ACC112 (cell line): ENCODE results near the gene TDG.

Experiments
- H2AFZ ChIP-seq: fragments of 200-600 bp; sonication (generic); one replicate; pipeline ENCODE4 v1.6.0; 2017; ENCODE audit warnings: antibody characterized with exemption, low read length; ENCODE audit not compliant: unreplicated experiment
- H3K27ac ChIP-seq: fragments of 200-600 bp; sonication (generic); 2 replicates; pipeline ENCODE4 v1.5.1; 2014; ENCODE audit warnings: low read depth, mild to moderate bottlenecking, antibody characterized with exemption, low read length, moderate library complexity
- H3K27me3 ChIP-seq: fragments of 200-600 bp; sonication (generic); 2 replicates; pipeline ENCODE4 v1.6.1; 2014; ENCODE audit warnings: mild to moderate bottlenecking, antibody characterized with exemption, low read length, moderate library complexity, mixed read lengths; ENCODE audit not compliant: insufficient read depth
- H3K36me3 ChIP-seq: fragments of 200-600 bp; sonication (generic); 2 replicates; pipeline ENCODE4 v1.6.1; 2016; ENCODE audit warnings: mild to moderate bottlenecking, antibody characterized with exemption, low read length, moderate library complexity, mixed read lengths; ENCODE audit not compliant: insufficient read depth
- H3K4me1 ChIP-seq: fragments of 200-600 bp; sonication (generic); one replicate; pipeline ENCODE4 v1.6.1; 2016; ENCODE audit warnings: low read length, mixed read lengths; ENCODE audit not compliant: insufficient read depth, unreplicated experiment, control insufficient read depth
- H3K4me3 ChIP-seq: fragments of 200-600 bp; sonication (generic); 2 replicates; pipeline ENCODE4 v1.5.1; 2014; ENCODE audit warnings: mild to moderate bottlenecking, low read depth, low read length
- H3K79me2 ChIP-seq: fragments of 200-600 bp; sonication (generic); one replicate; pipeline ENCODE4 v1.6.0; 2016; ENCODE audit warnings: low read length; ENCODE audit not compliant: control insufficient read depth, unreplicated experiment, insufficient read depth

The TDG gene

DNA sequence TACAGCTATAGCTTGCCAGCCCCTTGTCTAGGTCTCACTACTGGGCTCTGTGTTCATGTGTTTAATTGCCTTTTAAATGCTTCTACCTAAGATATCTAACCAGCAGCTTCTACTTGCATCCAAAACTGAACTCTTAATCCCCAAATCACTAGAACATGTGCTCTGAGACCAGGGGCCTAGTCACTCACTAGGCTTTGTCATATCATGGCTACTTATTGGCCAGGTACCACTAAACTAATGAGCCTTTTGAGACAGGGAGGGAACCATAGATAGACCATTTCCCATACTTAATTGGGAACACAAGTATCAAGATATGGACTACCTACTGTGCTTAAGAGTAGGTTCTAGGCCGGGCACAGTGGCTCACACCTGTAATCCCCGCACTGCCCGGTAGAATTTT lies 29.0 kb upstream of the TDG start:
- Histone ChIP-seq H3K79me2 (peaks cover 69% of the 10 kb centered on the region), H2AFZ (no peak overlapping the region), H3K4me1 (peaks cover 21% of the 10 kb centered on the region), H3K36me3 (peaks cover 91% of the 10 kb centered on the region), H3K27me3 (no peaks in the 10 kb centered on the region), H3K27ac (no peak overlapping the region), H3K4me3 (no peak overlapping the region)

DNA sequence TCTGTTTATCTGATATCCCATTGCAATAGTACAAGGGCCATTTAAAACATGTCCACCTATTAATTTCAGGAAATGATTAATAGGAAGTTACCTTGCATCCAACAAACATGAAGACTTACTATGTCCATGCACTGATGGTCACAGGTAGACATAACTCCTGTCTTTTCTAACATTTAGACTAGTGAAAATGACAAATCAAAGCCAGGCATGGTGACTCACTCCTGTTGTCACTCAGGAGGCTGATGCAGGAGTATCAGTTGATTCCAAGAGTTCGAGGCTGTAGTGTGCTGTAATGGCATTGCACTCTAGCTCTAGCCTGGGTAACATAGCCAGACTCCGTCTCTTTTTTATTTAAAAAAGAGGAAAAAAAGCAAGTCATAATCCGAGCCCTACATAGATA lies 20.7 kb upstream of the TDG start:
- H3K36me3 ChIP-seq: peaks cover 82% of the 10 kb centered on the region

DNA sequence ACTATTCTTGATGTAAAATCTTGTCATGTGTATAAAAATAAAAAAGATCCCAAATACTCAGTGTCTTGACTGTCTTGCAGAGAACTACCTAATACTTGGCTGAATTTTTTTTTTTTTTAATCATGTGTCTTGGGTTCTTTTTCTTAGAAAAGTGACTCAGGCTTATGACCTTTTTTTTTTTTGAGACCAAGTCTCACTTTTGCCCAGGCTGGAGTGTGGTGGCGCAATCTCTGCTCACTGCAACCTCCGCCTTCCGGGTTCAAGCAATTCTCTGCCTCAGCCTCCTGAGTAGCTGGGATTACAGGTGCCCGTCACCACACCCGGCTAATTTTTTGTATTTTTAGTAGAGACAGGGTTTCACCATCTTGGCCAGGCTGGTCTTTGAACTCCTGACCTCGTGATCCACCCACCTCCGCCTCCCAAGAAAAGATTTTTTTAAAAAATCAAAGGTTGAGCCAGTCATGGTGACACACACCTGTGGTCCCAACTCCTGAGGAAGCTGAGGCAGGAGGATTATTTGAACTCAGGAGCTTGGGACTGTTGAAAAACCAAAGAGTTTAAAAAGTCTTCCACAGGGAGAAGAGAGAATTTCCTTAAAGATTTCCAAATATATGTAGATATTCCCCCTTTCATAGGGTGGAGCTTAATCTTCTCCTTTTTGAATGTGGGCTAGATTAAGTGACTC lies 17.7 kb upstream of the TDG start:
- no peaks in the 10 kb centered on the region for H3K4me1 ChIP-seq
- no peaks in the 10 kb centered on the region for H3K27me3 ChIP-seq
- no peak overlapping the region for H3K4me3 ChIP-seq
- H3K27ac ChIP-seq: no peak overlapping the region
- no peaks in the 10 kb centered on the region for H3K79me2 ChIP-seq
- H2AFZ ChIP-seq: no peak overlapping the region
- peaks cover 65% of the 10 kb centered on the region for H3K36me3 ChIP-seq

More for the DNA sequence above, 20.7 kb upstream of the TDG start:
- Histone ChIP-seq H3K79me2 (peaks cover 11% of the 10 kb centered on the region), H3K27me3 (no peaks in the 10 kb centered on the region), H3K4me1 (no peaks in the 10 kb centered on the region), H3K27ac (no peak overlapping the region), H2AFZ (no peak overlapping the region), H3K4me3 (no peak overlapping the region)

DNA sequence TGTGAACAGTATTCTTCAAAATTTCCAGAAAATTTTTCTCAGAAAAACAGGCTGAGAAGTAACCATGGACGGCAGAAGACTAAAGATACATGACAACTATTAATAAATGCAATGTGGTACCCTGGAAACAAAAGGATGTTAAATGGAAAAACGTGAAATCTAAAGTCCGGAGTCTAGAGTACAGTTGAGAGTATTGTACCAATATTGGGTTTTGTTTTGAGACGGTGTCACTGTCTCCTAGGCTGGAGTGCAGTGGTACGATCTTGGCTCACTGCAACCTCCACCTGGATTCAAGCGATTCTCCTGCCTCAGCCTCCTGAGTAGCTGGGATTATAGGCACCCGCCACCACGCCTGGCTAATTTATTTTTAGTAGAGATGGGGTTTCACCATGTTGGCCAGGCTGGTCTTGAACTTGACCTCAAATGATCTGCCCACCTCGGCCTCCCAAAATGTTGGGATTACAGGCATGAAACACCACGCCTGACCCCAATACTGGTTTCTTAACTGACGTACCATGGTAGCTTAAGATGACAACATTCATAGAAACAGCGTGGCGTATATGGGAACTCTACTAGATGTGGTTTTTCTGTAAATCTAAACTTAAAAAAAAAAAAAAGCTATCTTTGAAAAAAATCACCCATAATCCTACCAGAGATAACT lies 16.8 kb upstream of the TDG start:
- H2AFZ ChIP-seq: no peak overlapping the region
- H3K4me1 ChIP-seq: no peaks in the 10 kb centered on the region
- H3K4me3 ChIP-seq: no peak overlapping the region
- H3K27ac ChIP-seq: no peak overlapping the region
- peaks cover 57% of the 10 kb centered on the region for H3K36me3 ChIP-seq
- H3K27me3 ChIP-seq: no peaks in the 10 kb centered on the region
- no peaks in the 10 kb centered on the region for H3K79me2 ChIP-seq

DNA sequence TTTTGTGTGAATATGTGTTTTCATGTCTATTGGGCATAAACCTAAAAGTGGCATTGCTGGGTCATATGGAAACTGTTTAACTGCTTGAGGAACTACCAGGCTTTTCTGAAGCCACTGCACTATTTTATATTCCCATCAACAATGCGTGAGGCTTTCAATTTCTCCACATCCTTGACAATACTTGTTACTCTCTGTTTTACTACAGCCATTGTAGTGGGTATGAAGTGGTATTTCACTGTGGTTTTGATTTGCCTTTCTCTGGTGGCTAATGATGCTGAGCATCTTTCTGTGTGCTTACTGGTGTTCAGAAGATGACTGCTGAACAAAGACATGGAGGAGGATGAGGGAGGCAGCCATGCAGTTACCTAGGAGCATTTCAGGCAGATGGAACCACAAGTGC lies 13.2 kb upstream of the TDG start:
- peaks cover 1% of the 10 kb centered on the region for H3K4me1 ChIP-seq
- H3K4me3 ChIP-seq: no peak overlapping the region
- peaks cover 32% of the 10 kb centered on the region for H3K36me3 ChIP-seq
- no peak overlapping the region for H2AFZ ChIP-seq
- peaks cover 27% of the 10 kb centered on the region for H3K79me2 ChIP-seq
- no peaks in the 10 kb centered on the region for H3K27me3 ChIP-seq
- no peak overlapping the region for H3K27ac ChIP-seq

DNA sequence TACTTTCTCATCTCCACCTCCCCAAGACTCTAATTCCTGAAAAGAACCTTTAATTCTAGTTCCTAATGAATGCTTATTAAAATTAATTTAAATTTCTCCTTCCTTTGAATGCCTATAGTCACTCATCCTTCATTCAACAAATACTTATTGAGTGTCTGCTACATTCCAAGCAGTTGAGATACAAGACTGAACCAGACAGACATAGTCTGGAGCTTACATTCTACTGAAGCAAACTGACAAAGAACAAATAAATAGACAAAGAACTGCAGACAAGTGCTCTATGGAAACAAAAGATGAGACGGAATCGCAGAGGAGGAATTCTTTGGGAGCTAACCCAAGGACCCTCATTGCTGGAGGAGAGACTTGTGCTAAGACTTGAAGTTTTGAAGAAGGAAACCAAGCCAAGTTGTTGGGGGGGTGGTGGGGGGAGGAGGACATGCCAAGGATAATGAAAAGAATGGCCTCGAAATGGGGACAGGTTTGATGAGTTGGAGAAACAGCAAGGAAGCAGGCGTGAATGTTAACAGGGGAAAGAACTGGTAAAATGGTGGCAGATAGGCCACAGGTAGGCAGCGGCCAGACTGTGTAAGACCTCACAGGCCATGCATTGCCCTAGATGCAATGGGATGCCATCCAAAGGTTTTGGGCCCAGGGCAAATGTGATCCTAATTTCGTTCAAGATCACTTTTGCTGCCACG lies 9.7 kb upstream of the TDG start:
- peaks cover 27% of the 10 kb centered on the region for H3K79me2 ChIP-seq
- peak overlapping the region; percentile 89 for H2AFZ ChIP-seq
- peaks cover 11% of the 10 kb centered on the region for H3K36me3 ChIP-seq
- H3K27ac ChIP-seq: no peak overlapping the region; the same call in 1 of the 2 replicates
- H3K4me3 ChIP-seq: peak overlapping the region; percentile 91
- peaks cover 14% of the 10 kb centered on the region for H3K4me1 ChIP-seq
- no peaks in the 10 kb centered on the region for H3K27me3 ChIP-seq

DNA sequence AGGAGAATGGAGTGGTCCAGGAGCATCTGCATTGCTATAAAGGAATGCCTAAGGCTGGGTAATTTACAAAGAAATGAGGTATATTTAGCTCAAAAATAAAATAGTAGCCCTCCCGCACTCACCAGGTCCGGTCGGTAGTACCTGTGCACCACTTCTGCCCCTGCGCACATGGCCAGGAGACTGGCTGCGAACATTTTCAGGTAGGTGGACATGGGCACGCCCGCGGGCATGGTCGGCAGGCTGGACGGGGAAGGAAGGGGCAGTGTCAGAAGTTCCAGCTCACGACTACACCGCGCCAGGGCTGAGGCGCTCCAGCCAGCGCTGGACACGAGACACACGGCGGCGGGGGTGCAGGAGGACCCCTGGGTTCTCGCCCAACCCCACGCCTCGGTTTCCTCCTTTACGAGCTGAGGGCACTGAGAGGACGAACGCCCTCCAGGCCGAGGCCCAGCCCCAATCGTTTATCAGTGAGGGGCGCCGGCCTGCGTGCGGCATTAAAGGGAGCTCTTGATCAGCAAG lies 9.1 kb upstream of the TDG start:
- H3K4me3 ChIP-seq: peak overlapping the region; percentile 91
- H3K4me1 ChIP-seq: peaks cover 14% of the 10 kb centered on the region
- H2AFZ ChIP-seq: peak overlapping the region; percentile 89
- peak overlapping the region; percentile 90 for H3K27ac ChIP-seq
- no peaks in the 10 kb centered on the region for H3K27me3 ChIP-seq
- H3K79me2 ChIP-seq: peaks cover 27% of the 10 kb centered on the region
- H3K36me3 ChIP-seq: peaks cover 11% of the 10 kb centered on the region; the same call in 1 of the 2 replicates

DNA sequence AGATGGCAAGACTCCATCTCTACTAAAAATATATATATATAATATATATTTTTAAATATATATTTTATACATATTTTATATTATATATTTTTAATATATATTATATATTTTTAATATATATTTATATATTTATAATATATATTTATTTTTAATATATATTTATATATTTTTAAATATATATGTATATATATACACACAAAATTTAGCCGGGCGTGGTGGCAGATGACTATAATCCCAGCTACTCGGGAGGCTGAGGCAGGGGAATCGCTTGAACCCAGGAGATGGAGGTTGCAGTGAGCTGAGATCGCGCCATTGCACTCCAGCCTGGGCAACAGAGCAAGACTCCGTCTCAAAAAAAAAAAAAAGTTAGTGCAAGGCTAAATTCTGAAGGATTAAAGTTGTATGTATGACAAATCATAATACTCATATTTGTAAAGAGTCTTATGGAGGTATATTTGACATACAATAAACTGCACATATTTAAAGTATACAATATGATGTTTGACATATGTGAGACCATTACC lies 7.7 kb upstream of the TDG start:
- H2AFZ ChIP-seq: no peak overlapping the region
- peak overlapping the region; percentile 91 for H3K4me3 ChIP-seq
- H3K27ac ChIP-seq: peak overlapping the region; percentile 90

DNA sequence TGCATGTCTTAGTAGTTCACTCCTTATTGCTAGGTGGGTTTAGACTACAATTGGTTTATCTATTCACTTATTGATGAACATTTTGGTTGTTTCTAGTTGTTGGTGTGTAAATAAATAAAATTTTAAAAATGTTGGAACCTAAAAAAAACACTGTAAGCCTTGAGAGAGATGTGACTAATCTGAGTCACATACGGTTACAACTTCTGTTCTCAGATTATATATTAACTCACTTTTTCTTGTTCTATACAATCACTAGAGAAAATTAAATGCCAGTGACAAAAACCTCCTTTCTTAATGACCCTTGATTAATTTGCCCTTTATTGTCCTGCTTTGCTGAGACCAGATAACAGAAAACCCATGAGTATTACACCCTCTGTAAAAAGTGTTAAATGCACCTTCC lies 7.1 kb upstream of the TDG start:
- Histone ChIP-seq H3K79me2 (peaks cover 32% of the 10 kb centered on the region), H3K36me3 (0 out of 2 replicates have a peak, but pooled peaks cover 8% of the 10 kb centered on the region), H3K4me3 (no peak overlapping the region), H3K4me1 (peaks cover 14% of the 10 kb centered on the region), H3K27ac (peak overlapping the region; percentile 53), H3K27me3 (no peaks in the 10 kb centered on the region), H2AFZ (peak overlapping the region; percentile 18)

More for the DNA sequence above, 7.7 kb upstream of the TDG start:
- Histone ChIP-seq H3K79me2 (peaks cover 27% of the 10 kb centered on the region), H3K36me3 (0 out of 2 replicates have a peak, but pooled peaks cover 8% of the 10 kb centered on the region), H3K4me1 (peaks cover 14% of the 10 kb centered on the region), H3K27me3 (no peaks in the 10 kb centered on the region)

DNA sequence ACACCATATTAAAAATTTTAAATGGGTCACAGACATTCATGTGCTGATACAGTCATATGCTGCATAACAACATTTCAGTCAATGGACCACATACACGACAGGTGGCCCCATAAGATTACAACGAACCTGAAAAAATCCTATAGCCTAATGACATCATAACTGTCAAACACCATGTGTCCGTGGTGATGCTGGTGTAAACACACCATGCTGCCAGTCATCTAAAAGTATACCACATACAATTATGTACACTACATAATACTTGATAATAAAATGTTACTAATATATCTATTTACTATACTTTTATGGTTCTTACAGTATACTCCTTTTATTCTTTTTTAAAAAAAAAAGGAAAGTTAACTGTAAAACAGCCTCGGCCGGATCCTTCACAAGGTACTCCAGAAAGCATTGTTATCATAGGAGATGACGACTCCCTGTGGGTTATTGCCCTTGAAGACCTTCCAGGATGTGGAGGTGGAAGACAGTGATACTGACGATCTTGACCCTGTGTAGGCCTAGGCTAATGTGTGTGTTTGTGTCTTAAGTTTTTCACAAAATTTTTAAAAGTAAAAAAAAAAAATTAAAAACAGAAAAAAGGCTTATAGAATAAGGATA lies 5.0 kb upstream of the TDG start:
- Histone ChIP-seq H2AFZ (no peak overlapping the region), H3K27ac (no peak overlapping the region), H3K27me3 (no peaks in the 10 kb centered on the region), H3K4me1 (peaks cover 19% of the 10 kb centered on the region), H3K79me2 (peaks cover 34% of the 10 kb centered on the region), H3K36me3 (no peaks in the 10 kb centered on the region), H3K4me3 (no peak overlapping the region)
